CD4-positive, alpha-beta T cell treated with Interleukin-10 for 1 hour (primary cell): ENCODE results near the gene AKR7A2.
"Not testable (repeated sequence)": the region's sequence is repeated elsewhere in the genome, so short reads cannot be mapped to it uniquely, and the experiment has no call there.

ENCODE experiments used
- DNase-seq: peaks from one replicate; pipeline ENCODE4 v3.0.0-alpha.2; 2020

The AKR7A2 gene

GRCh38 chr1:19324665-19324990, 12.7 kb upstream of the AKR7A2 start:
- DNase-seq, result no peak

- DNase-seq, result no peak
Measured at GRCh38 chr1:19323987-19324664, 12.2 kb upstream of the AKR7A2 start.

GRCh38 chr1:19322481-19322880, 10.5 kb upstream of the AKR7A2 start:
- DNase-seq, result no peak

- DNase-seq, result no peak
Measured at GRCh38 chr1:19321071-19321470, 9.1 kb upstream of the AKR7A2 start.

GRCh38 chr1:19319196-19319595, 7.3 kb upstream of the AKR7A2 start:
- no peak for DNase-seq

GRCh38 chr1:19317126-19317910, 5.4 kb upstream of the AKR7A2 start:
- no peak for DNase-seq

GRCh38 chr1:19315378-19316198, 3.6 kb upstream of the AKR7A2 start:
- no peak for DNase-seq

- DNase-seq, result no peak
Measured at GRCh38 chr1:19313961-19314882, 2.3 kb upstream of the AKR7A2 start.

- DNase-seq, result no peak
Measured at GRCh38 chr1:19313636-19313959, 1.7 kb upstream of the AKR7A2 start.

- no peak for DNase-seq
Measured at GRCh38 chr1:19312782-19313635, 1.1 kb upstream of the AKR7A2 start.

GRCh38 chr1:19311503-19311930, 427 bp downstream of the AKR7A2 start:
- peak; percentile 16 for DNase-seq

- no peak for DNase-seq
Measured at GRCh38 chr1:19310720-19311502, 1.0 kb downstream of the AKR7A2 start.

GRCh38 chr1:19310061-19310460, 1.9 kb downstream of the AKR7A2 start:
- no peak for DNase-seq

- no peak for DNase-seq
Measured at GRCh38 chr1:19309123-19309813, 2.7 kb downstream of the AKR7A2 start.

GRCh38 chr1:19308509-19308907, 3.4 kb downstream of the AKR7A2 start:
- no peak for DNase-seq

- no peak for DNase-seq
Measured at GRCh38 chr1:19307794-19308508, 4.0 kb downstream of the AKR7A2 start.

GRCh38 chr1:19306941-19307340, 5.0 kb downstream of the AKR7A2 start:
- no peak for DNase-seq

- no peak for DNase-seq
Measured at GRCh38 chr1:19305880-19306279, 6.1 kb downstream of the AKR7A2 start.

- not testable (repeated sequence) for DNase-seq
Measured at GRCh38 chr1:19304081-19304480, 7.9 kb downstream of the AKR7A2 start.

- no peak for DNase-seq
Measured at GRCh38 chr1:19300211-19300610, 11.7 kb downstream of the AKR7A2 start.
